ENCODE data around the gene TFB2M.

TFB2M gene

DNA sequence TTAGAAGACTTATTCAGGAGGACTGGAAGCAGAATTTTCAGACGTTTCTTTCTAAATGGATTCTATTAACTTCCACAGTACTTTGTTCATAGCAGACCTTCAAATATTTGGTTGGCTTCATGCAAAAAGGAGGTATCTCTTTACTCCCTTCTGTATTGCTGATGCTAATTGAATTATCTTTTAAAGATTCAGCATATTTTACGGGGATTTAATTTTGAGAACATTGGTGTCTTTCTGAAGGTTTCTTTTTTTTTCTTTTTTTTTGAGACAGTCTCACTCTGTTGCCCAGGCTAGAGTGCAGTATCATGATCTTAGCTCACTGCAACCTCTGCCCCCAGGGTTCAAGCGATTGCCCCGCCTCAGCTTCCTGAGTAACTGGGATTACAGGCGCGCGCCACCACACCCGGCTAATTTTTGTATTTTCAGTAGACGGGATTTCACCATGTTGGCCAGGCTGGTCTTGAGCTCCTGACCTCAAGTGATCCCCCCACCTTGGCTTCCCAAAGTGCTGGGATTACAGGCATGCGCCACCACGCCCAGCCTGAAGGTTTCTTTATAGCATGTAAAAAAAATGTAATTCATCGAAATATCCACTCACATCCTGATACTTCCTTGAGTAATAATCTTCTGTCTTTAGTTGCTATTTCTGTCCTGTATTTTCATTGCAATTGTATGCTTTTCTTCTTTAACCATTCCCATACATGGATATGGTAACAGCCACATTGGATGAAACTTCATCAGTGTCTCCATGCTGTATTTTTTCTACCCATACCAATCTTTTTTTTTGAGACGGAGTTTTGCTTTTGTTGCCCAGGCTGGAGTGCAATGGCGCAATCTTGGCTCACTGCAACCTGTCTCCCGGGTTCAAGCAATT, 14.7 kb upstream of the TFB2M start:
- no peak for DNase-seq (ENCODE audit: low spot score)
- H3K9me3 ChIP-seq (ENCODE audit: severe bottlenecking) = no peaks in the 10 kb centered on the region
- ATAC-seq (ENCODE audit: low read depth) = no peak
- no peaks in the 10 kb centered on the region for H3K27me3 ChIP-seq (ENCODE audit: insufficient read depth, poor library complexity, severe bottlenecking)
- TF ChIP-seq, protein P1, sequence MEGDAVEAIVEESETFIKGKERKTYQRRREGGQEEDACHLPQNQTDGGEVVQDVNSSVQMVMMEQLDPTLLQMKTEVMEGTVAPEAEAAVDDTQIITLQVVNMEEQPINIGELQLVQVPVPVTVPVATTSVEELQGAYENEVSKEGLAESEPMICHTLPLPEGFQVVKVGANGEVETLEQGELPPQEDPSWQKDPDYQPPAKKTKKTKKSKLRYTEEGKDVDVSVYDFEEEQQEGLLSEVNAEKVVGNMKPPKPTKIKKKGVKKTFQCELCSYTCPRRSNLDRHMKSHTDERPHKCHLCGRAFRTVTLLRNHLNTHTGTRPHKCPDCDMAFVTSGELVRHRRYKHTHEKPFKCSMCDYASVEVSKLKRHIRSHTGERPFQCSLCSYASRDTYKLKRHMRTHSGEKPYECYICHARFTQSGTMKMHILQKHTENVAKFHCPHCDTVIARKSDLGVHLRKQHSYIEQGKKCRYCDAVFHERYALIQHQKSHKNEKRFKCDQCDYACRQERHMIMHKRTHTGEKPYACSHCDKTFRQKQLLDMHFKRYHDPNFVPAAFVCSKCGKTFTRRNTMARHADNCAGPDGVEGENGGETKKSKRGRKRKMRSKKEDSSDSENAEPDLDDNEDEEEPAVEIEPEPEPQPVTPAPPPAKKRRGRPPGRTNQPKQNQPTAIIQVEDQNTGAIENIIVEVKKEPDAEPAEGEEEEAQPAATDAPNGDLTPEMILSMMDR (IDR thresholded peaks at IDR 0.05; ENCODE audit: poor library complexity, severe bottlenecking) = no peak
- H3K4me1 ChIP-seq (ENCODE audit: insufficient read depth, poor library complexity, severe bottlenecking) = peaks cover 7% of the 10 kb centered on the region
- no peak overlapping the region for H3K4me3 ChIP-seq (ENCODE audit: severe bottlenecking)
- H3K36me3 ChIP-seq (ENCODE audit: low read depth) = no peaks in the 10 kb centered on the region
- H3K27ac ChIP-seq (ENCODE audit: poor library complexity, severe bottlenecking) = no peak overlapping the region

DNA sequence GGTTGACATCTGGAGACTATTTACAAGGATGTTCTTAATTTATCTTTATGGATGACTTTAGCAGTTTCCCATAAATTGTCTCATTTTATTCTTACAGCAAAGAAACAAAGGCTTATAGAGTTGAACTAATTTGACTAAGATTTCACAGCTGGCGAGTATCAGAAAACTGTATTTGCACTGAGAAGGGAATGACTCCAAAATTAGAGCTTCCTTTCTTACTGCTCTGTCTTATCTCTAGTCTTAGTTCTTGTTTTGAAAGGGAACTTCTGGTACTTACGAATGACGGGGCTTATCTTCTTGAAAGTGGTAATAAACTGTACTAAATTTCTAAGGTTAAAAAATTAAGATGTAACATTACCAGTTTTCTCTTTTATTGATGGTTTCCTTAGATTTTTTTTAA, 13.8 kb upstream of the TFB2M start:
- Histone ChIP-seq H3K9me3 (ENCODE audit: severe bottlenecking) (no peaks in the 10 kb centered on the region), H3K27me3 (ENCODE audit: insufficient read depth, poor library complexity, severe bottlenecking) (no peaks in the 10 kb centered on the region), H3K4me3 (ENCODE audit: severe bottlenecking) (no peak overlapping the region), H3K27ac (ENCODE audit: poor library complexity, severe bottlenecking) (no peak overlapping the region), H3K4me1 (ENCODE audit: insufficient read depth, poor library complexity, severe bottlenecking) (peaks cover 7% of the 10 kb centered on the region), H3K36me3 (ENCODE audit: low read depth) (no peaks in the 10 kb centered on the region)
- ATAC-seq (ENCODE audit: low read depth) (no peak), DNase-seq (ENCODE audit: low spot score) (no peak)
- TF ChIP-seq, protein P1 (IDR thresholded peaks at IDR 0.05; ENCODE audit: poor library complexity, severe bottlenecking) = no peak

DNA sequence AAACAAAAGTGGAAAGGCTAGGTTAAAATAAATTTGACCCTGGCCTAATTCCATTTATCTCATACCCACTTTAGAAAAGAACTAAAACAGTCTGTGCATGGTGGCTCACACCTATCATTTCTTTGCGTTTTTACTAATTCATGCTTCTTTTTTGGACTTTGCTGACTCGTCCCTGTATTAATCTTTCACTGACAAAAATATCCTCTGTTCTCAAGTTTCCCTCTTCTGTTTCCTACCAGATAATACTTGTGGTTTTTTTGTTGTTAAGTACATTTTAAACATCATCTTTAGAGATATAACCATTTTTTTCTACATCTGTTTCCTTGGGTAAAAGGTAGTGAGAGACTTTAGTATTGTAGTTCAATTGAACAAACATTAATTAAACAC, 11.7 kb upstream of the TFB2M start:
- DNase-seq (ENCODE audit: low spot score) (no peak), ATAC-seq (ENCODE audit: low read depth) (no peak)
- H3K4me3 ChIP-seq (ENCODE audit: severe bottlenecking) = no peak overlapping the region
- H3K9me3 ChIP-seq (ENCODE audit: severe bottlenecking) = no peaks in the 10 kb centered on the region
- H3K36me3 ChIP-seq (ENCODE audit: low read depth) = no peaks in the 10 kb centered on the region
- H3K27ac ChIP-seq (ENCODE audit: poor library complexity, severe bottlenecking) = no peak overlapping the region
- TF ChIP-seq, protein P1 (IDR thresholded peaks at IDR 0.05; ENCODE audit: poor library complexity, severe bottlenecking) = no peak
- no peaks in the 10 kb centered on the region for H3K4me1 ChIP-seq (ENCODE audit: insufficient read depth, poor library complexity, severe bottlenecking)
- H3K27me3 ChIP-seq (ENCODE audit: insufficient read depth, poor library complexity, severe bottlenecking) = no peaks in the 10 kb centered on the region

DNA sequence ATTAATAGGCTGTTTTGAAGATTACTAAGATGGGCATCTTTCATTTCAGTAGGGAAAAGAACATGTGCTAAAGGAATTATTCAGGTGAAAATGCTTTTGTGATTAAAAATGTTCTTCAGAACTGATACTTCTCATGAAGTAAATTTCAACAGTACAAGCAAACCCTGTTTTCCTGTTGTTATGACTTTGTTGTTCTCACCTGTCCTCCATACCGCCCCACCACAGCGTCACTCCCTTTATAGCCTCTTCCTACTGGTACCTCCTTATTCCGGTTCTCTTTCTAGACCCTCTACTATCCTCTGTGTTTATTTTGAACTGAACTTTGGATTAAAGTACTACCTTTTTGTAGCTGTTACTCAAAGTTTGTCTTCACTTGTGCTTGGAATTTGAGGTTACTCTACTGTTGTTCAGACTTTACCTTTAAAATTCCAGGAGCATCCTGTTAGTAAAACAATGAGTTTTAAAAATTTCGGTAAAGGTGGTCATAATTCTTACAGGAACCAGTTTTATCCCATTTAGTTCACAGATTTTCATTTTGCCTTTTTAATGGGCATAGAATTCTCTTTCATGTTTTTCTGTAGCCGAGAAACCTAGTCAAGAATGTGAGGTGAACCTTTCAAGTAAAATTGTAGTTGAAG, 11.1 kb upstream of the TFB2M start:
- no peaks in the 10 kb centered on the region for H3K36me3 ChIP-seq (ENCODE audit: low read depth)
- TF ChIP-seq, protein P1 (IDR thresholded peaks at IDR 0.05; ENCODE audit: poor library complexity, severe bottlenecking) = no peak
- no peaks in the 10 kb centered on the region for H3K9me3 ChIP-seq (ENCODE audit: severe bottlenecking)
- H3K27me3 ChIP-seq (ENCODE audit: insufficient read depth, poor library complexity, severe bottlenecking) = no peaks in the 10 kb centered on the region
- no peak overlapping the region for H3K4me3 ChIP-seq (ENCODE audit: severe bottlenecking)
- H3K4me1 ChIP-seq (ENCODE audit: insufficient read depth, poor library complexity, severe bottlenecking) = no peaks in the 10 kb centered on the region
- no peak for ATAC-seq (ENCODE audit: low read depth)
- DNase-seq (ENCODE audit: low spot score) = no peak
- H3K27ac ChIP-seq (ENCODE audit: poor library complexity, severe bottlenecking) = no peak overlapping the region

DNA sequence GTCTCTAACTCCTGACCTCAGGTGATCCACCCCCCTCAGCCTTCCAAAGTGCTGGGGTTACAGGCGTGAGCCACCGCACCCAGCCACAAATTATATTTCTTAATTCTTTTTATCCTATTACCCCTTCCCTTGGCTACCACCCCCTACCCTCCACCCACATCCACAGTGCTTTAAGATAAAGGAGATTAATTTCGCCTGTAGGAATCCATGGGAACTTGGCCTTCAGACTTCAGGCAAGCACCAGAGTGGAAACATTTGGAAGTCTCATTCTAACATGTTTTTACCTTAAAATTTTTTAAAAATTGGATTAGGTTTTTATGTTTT, 10.6 kb upstream of the TFB2M start:
- Histone ChIP-seq H3K27me3 (ENCODE audit: insufficient read depth, poor library complexity, severe bottlenecking) (no peaks in the 10 kb centered on the region), H3K4me3 (ENCODE audit: severe bottlenecking) (no peak overlapping the region), H3K36me3 (ENCODE audit: low read depth) (no peaks in the 10 kb centered on the region), H3K9me3 (ENCODE audit: severe bottlenecking) (no peaks in the 10 kb centered on the region), H3K27ac (ENCODE audit: poor library complexity, severe bottlenecking) (no peak overlapping the region), H3K4me1 (ENCODE audit: insufficient read depth, poor library complexity, severe bottlenecking) (no peaks in the 10 kb centered on the region)
- DNase-seq (ENCODE audit: low spot score) (no peak), ATAC-seq (ENCODE audit: low read depth) (no peak)
- TF ChIP-seq, protein P1 (IDR thresholded peaks at IDR 0.05; ENCODE audit: poor library complexity, severe bottlenecking) = no peak
